RWPE1 (cell line): Measurements from ENCODE around the gene B4GALT1.

Experiments
- CTCF ChIA-PET: fragments of 350-600 bp; sonication (Branson Sonifier 250); formaldehyde crosslinking; extraction: SDS; loops from one replicate; lab custom pipeline; 2021; lab: Yijun Ruan, JAX
- POLR2A ChIA-PET: fragments of 400-600 bp; formaldehyde crosslinking; extraction: SDS; loops from one replicate; lab custom pipeline; 2020; ENCODE audit warnings: antibody characterized with exemption; ENCODE audit not compliant: low non-redundant PET; lab: Yijun Ruan, JAX
- DNase-seq: peaks from one replicate; pipeline ENCODE4 v3.0.0; 2012; ENCODE audit warnings: low spot score
- H3K27ac ChIP-seq: fragments of 450-650 bp; 2 replicates; pipeline ENCODE4 v1.5.1; 2017
- CTCF ChIP-seq: fragments of 450-650 bp; conservative IDR thresholded peaks from 2 replicates; pipeline ENCODE4 v1.5.1; 2017; ENCODE audit warnings: low read depth, mild to moderate bottlenecking

Gene B4GALT1

DNA sequence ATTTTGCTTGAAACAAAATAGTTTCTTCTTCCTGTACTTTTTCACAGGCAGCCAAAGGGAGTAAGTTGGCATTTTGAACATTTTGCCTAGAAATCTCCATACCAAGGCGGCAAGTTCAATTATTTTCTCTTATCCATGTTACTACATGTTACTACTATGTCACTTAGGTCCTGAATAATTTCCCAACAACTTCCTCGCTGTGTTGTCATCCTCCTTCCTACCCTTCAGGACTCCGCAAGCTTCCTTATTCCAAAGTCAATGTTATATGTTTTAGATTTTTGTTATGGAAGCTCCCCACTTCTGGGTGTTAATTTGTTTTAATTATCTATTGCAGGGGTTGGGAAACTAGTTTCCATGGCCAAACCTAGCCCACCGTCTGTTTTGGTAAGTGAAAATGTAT, 9.9 kb upstream of the B4GALT1 start:
- no peak overlapping the region for H3K27ac ChIP-seq
- ChIA-PET POLR2A (interaction anchor here (0.7 kb wide), 3 partner anchors 10 to 1199 kb away, joined by 4 to 6 read pairs (median 6); partner anchors contain the start of genes B4GALT1 and MYORG), CTCF (interaction anchor here (0.6 kb wide), 1 partner anchor 19 kb away, joined by 3 read pairs; no protein-coding TSS in a partner anchor)
- no peak for TF ChIP-seq CTCF
- no peak for DNase-seq

DNA sequence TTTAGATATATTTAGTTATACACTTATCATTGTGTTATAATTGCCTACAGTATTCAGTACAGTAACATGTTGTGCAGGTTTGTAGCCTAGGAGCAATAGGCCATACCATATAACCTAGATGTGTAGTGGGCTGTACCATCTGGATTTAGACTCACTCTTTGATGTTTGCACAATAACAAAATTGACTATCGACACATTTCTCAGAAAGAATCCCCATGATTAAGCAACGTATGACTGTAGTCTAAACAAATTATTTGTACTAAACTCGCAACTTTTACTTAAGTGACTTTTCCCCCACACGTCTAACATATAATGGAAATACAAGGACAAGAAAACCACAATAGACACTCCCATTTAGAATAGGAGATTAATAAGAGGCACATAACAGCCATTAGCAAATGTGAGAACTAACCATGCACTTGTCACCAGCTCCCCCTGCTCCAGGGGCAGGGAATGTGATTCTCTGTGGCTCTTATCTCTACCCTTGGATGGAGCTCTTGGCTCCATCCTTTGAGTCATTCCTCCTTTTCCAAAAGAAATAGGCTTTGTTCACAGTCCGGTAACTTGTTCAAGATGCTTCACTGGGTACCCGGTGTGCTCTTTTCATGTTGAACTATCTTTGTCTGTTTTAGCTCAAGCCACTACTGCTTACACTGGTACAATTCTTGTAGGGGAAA, 8.7 kb upstream of the B4GALT1 start:
- CTCF ChIA-PET: no interaction called here
- no peak for TF ChIP-seq CTCF
- POLR2A ChIA-PET: no interaction called here
- no peak for DNase-seq
- H3K27ac ChIP-seq: no peak overlapping the region

- TF ChIP-seq CTCF: no peak
- DNase-seq: no peak
- ChIA-PET CTCF (interaction anchor here (0.6 kb wide), 1 partner anchor 112 kb away, joined by 3 read pairs; no protein-coding TSS in a partner anchor), POLR2A (no interaction called here)
- no peak overlapping the region for H3K27ac ChIP-seq
Observed at GRCh38 chr9:33172256-33173238, 5.4 kb upstream of the B4GALT1 start.

DNA sequence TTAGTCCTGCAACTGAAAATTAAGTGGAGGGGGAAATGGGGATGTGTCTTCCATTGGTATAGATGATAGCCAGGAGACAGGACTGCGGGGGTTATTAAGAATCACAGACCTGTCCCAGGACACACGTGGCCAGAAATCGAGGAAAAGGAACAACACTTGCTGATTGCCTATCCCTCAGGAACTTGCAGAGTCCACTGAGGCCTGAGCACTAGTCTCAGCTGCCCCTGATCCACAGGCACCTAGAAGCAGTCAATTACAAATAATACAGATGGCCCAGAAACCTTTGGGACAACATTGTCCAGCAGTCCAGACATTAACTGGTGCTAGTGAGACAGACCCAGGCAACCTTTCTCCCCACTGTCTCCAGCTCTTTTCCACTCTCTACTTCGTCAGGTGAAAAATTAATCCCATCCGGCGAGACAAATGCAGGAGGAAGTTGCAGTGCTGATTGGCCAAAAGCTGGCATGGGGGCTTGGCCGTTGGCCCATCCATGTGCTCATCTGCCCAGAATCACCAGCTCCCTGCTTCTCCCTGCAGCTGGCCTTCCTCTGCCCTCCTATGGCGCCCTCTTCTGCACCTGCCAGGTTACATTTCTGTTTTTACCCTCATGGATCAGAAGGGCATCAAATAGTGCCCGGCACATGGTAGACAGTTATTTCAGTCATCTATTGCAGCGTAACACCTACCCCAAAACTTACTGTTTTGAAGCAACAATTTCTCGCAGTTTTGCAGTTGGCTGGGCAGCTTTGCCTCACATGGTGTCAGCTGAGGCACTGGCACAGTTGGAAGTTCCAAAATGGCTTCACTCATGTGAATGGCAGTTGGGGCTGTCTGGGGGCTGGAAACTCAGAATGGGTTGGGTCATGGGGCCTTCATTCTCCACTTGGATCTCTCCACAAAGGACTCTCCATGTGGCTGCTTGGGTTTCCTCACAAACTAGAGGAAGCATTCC, 3.6 kb upstream of the B4GALT1 start:
- ChIA-PET POLR2A (interaction anchor here (0.7 kb wide), 1 partner anchor 62 kb away, joined by 6 read pairs; no protein-coding TSS in a partner anchor), CTCF (interaction anchor here (0.6 to 0.9 kb wide), 7 partner anchors 55 to 977 kb away, joined by 3 to 4 read pairs (median 3); no protein-coding TSS in a partner anchor)
- no peak; the same call in 1 of the 2 replicates for TF ChIP-seq CTCF
- DNase-seq: no peak
- peak overlapping the region; percentile 16 for H3K27ac ChIP-seq

DNA sequence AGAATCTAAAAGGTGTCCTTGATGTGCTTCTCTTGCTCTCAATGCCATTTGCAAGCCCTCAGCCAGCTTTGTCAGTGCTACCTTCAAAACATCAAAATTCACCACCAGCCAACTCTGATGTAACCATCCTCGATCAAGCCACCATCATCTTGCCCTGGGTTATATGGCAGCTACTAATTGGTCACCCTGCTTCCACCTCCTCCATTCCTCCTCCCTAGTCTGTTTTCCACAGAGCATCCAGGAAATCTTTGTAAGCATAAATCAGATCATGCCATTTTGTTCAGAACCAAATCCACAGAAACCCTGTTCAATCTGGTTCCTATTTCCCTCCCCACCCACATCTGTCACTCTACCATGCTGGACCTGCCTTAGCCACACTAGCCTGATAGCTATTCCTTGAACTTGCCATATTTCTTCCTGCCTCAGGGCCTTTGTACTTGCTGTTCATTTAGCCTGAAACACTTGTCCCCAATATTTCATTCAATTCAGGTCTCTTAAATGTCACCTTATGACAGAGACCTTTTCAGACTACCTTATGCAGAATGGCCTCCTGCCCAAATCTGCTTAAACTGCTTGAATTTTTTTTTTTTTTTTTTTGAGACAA, 1.9 kb upstream of the B4GALT1 start:
- ChIA-PET POLR2A (no interaction called here), CTCF (interaction anchor here (0.7 kb wide), 1 partner anchor 110 kb away, joined by 8 read pairs; no protein-coding TSS in a partner anchor)
- no peak for TF ChIP-seq CTCF
- DNase-seq: no peak
- H3K27ac ChIP-seq: no peak overlapping the region; the same call in 1 of the 2 replicates
